Breast epithelium (tissue), 3 donors: ENCODE results near the gene PRKCE.

ENCODE experiments used
- POLR2A ChIP-seq: fragments of 450-650 bp; IDR thresholded peaks from one replicate; pipeline ENCODE4 v1.6.1; 2016; ENCODE audit warnings: antibody characterized with exemption, mild to moderate bottlenecking, moderate library complexity
- POLR2AphosphoS5 ChIP-seq, 3 donors: sonication (generic); formaldehyde crosslinking; IDR thresholded peaks; one replicate each; pipeline ENCODE4 v1.6.1; 2017; ENCODE audit warnings: antibody characterized with exemption in 3 of 3
- TF ChIP-seq, protein P1 (sequence below), 3 donors: fragments of 450-650 bp; IDR thresholded peaks; one replicate each; pipeline ENCODE4 v1.5.1; 2016 to 2017; ENCODE audit warnings: antibody characterized with exemption in 3 of 3, mild to moderate bottlenecking in 3 of 3, moderate library complexity in 3 of 3

DNA sequence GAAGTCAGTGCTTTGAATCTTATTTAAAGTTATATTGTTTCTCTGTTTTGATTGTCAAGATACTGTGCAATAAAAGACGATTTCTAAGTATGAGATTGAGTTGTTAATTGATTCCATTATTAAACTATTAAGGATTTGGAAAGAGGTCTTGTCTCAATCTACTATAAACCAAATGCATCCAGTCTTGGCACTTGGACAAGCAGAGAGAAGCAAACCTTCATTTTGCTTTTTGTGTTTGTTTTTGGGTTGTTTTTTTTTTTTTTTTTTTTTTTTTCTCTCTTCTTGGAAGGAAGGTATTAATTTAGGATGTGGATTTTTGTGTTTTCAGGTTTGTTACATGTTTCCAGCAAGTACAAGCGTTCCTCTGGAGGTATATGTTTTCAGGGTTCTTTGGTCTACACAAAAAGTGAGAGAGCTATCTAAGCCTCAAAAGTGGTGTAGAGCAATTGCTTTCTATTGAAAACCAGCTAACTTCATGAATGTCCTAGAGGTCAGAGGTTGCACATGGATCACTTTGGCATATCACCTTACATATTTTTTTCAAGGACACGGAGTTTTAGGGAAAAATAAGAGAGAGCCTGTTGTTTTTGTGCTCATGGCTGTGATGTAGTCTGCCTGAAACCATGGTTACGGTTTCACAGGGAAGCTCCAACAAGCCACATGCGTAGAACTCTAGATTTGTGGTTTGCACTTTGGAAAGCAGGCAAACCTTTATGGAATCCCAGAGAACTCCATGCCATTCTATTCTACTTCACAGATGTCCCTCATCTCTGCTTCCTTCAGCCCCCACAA lies 1.8 kb downstream of the PRKCE start:
- TF ChIP-seq POLR2AphosphoS5 (IDR thresholded peaks at IDR 0.05) (no peak), POLR2A (no peak)
- TF ChIP-seq, protein P1, sequence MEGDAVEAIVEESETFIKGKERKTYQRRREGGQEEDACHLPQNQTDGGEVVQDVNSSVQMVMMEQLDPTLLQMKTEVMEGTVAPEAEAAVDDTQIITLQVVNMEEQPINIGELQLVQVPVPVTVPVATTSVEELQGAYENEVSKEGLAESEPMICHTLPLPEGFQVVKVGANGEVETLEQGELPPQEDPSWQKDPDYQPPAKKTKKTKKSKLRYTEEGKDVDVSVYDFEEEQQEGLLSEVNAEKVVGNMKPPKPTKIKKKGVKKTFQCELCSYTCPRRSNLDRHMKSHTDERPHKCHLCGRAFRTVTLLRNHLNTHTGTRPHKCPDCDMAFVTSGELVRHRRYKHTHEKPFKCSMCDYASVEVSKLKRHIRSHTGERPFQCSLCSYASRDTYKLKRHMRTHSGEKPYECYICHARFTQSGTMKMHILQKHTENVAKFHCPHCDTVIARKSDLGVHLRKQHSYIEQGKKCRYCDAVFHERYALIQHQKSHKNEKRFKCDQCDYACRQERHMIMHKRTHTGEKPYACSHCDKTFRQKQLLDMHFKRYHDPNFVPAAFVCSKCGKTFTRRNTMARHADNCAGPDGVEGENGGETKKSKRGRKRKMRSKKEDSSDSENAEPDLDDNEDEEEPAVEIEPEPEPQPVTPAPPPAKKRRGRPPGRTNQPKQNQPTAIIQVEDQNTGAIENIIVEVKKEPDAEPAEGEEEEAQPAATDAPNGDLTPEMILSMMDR (IDR thresholded peaks at IDR 0.05): no peak
